ENCODE data around the gene ZNF652.
A peak's percentile ranks its signal among the peaks of the same experiment; 100 is the strongest.

The ZNF652 gene

GRCh38 chr17:49356320-49356719 is 5.7 kb downstream of the ZNF652 start:
- DNase-seq: no peak

- no peak for DNase-seq
Observed at GRCh38 chr17:49353607-49354006, 8.4 kb downstream of the ZNF652 start.

GRCh38 chr17:49352587-49353154 is 9.4 kb downstream of the ZNF652 start:
- DNase-seq: no peak

GRCh38 chr17:49351572-49352140 is 10.4 kb downstream of the ZNF652 start:
- DNase-seq: no peak

- no peak for DNase-seq
Observed at GRCh38 chr17:49349541-49349940, 12.5 kb downstream of the ZNF652 start.

- no peak for DNase-seq
Observed at GRCh38 chr17:49344914-49345313, 17.1 kb downstream of the ZNF652 start.

- DNase-seq: no peak
Observed at GRCh38 chr17:49343273-49343672, 18.8 kb downstream of the ZNF652 start.

- no peak for DNase-seq
Observed at GRCh38 chr17:49342575-49342936, 19.5 kb downstream of the ZNF652 start.

GRCh38 chr17:49341356-49341755 is 20.7 kb downstream of the ZNF652 start:
- no peak for DNase-seq

GRCh38 chr17:49339354-49339753 is 22.7 kb downstream of the ZNF652 start:
- no peak for DNase-seq

GRCh38 chr17:49338883-49339282 is 23.2 kb downstream of the ZNF652 start:
- no peak for DNase-seq

- no peak for DNase-seq
Observed at GRCh38 chr17:49337884-49338283, 24.2 kb downstream of the ZNF652 start.

GRCh38 chr17:49334744-49335512 is 27.1 kb downstream of the ZNF652 start:
- no peak for DNase-seq

GRCh38 chr17:49333804-49334203 is 28.2 kb downstream of the ZNF652 start:
- no peak for DNase-seq

- no peak for DNase-seq
Observed at GRCh38 chr17:49327835-49328784, 33.9 kb downstream of the ZNF652 start.

- DNase-seq: no peak
Observed at GRCh38 chr17:49325980-49326379, 36.1 kb downstream of the ZNF652 start.

GRCh38 chr17:49318435-49318965 is 43.5 kb downstream of the ZNF652 start:
- no peak for DNase-seq

GRCh38 chr17:49316889-49317675 is 45.0 kb downstream of the ZNF652 start:
- DNase-seq: no peak

GRCh38 chr17:49316258-49316570 is 45.8 kb downstream of the ZNF652 start:
- no peak for DNase-seq

GRCh38 chr17:49315551-49316257 is 46.3 kb downstream of the ZNF652 start:
- DNase-seq: peak; percentile 82

GRCh38 chr17:49312722-49313121 is 49.3 kb downstream of the ZNF652 start:
- no peak for DNase-seq

- no peak for DNase-seq
Observed at GRCh38 chr17:49299996-49300395, 62.1 kb downstream of the ZNF652 start.

Measured in activated naive CD4-positive, alpha-beta T cell treated with Interleukin-2 at 50 U/mL for 16 hours (primary cell).